ENCODE data around the gene NCAPG2. TPM values are rescaled to one million over a fixed set of nuclear protein-coding genes. Genes with fewer than 3 reads are reported as not detected.

Gene NCAPG2
- 7.5 TPM for total RNA-seq

- DNase-seq (ENCODE audit: low spot score) = peak; percentile 99
Measured at GRCh38 chr7:158704524-158705233, at the start of gene NCAPG2. TSS of gene NCAPG2 (minus strand) at chr7:158704804. CDS start at chr7:158701899, 2,905 bp downstream.

GRCh38 chr7:158753900-158754299 is 49.3 kb upstream of the NCAPG2 start:
- no peak for DNase-seq (ENCODE audit: low spot score)

- no peak for DNase-seq (ENCODE audit: low spot score)
Measured at GRCh38 chr7:158751751-158752150, 47.1 kb upstream of the NCAPG2 start.

- no peak for DNase-seq (ENCODE audit: low spot score)
Measured at GRCh38 chr7:158751199-158751598, 46.6 kb upstream of the NCAPG2 start.

- DNase-seq (ENCODE audit: low spot score) = no peak
Measured at GRCh38 chr7:158750702-158751101, 46.1 kb upstream of the NCAPG2 start.

GRCh38 chr7:158749396-158749795 is 44.8 kb upstream of the NCAPG2 start:
- DNase-seq (ENCODE audit: low spot score) = no peak

GRCh38 chr7:158748335-158748734 is 43.7 kb upstream of the NCAPG2 start:
- no peak for DNase-seq (ENCODE audit: low spot score)

GRCh38 chr7:158747408-158747807 is 42.8 kb upstream of the NCAPG2 start:
- DNase-seq (ENCODE audit: low spot score) = no peak

GRCh38 chr7:158746957-158747356 is 42.4 kb upstream of the NCAPG2 start:
- DNase-seq (ENCODE audit: low spot score) = no peak

GRCh38 chr7:158745057-158745715 is 40.6 kb upstream of the NCAPG2 start:
- no peak for DNase-seq (ENCODE audit: low spot score)

GRCh38 chr7:158744070-158744469 is 39.5 kb upstream of the NCAPG2 start:
- no peak for DNase-seq (ENCODE audit: low spot score)

- DNase-seq (ENCODE audit: low spot score) = no peak
Measured at GRCh38 chr7:158743219-158743618, 38.6 kb upstream of the NCAPG2 start.

GRCh38 chr7:158742065-158742821 is 37.6 kb upstream of the NCAPG2 start:
- no peak for DNase-seq (ENCODE audit: low spot score)

GRCh38 chr7:158741294-158741666 is 36.7 kb upstream of the NCAPG2 start:
- DNase-seq (ENCODE audit: low spot score) = no peak

GRCh38 chr7:158740657-158741293 is 36.2 kb upstream of the NCAPG2 start:
- DNase-seq (ENCODE audit: low spot score) = no peak

GRCh38 chr7:158740013-158740656 is 35.5 kb upstream of the NCAPG2 start:
- DNase-seq (ENCODE audit: low spot score) = no peak

- no peak for DNase-seq (ENCODE audit: low spot score)
Measured at GRCh38 chr7:158738841-158739240, 34.2 kb upstream of the NCAPG2 start.

GRCh38 chr7:158737064-158737695 is 32.6 kb upstream of the NCAPG2 start:
- DNase-seq (ENCODE audit: low spot score) = no peak

- DNase-seq (ENCODE audit: low spot score) = no peak
Measured at GRCh38 chr7:158735935-158736334, 31.3 kb upstream of the NCAPG2 start.

- no peak for DNase-seq (ENCODE audit: low spot score)
Measured at GRCh38 chr7:158734861-158735260, 30.3 kb upstream of the NCAPG2 start.

GRCh38 chr7:158733775-158734494 is 29.3 kb upstream of the NCAPG2 start:
- no peak for DNase-seq (ENCODE audit: low spot score)

Data from mucosa of gallbladder (tissue), 1 donor.